Smooth muscle cell (in vitro differentiated cells): ENCODE data around the gene PXK. TPM values are rescaled to one million over a fixed set of nuclear protein-coding genes. Genes with fewer than 3 reads are reported as not detected.

Experiments
- DNase-seq: peaks from one replicate; lab custom pipeline; 2025; ENCODE audit not compliant: unreplicated experiment; lab: John Stamatoyannopoulos, UW
- H2AFZ ChIP-seq: fragments of 200-600 bp; sonication (generic); 2 replicates; pipeline ENCODE4 v1.6.0; 2016; ENCODE audit warnings: antibody characterized with exemption, low read depth, mild to moderate bottlenecking
- H3F3A ChIP-seq: fragments of 200-600 bp; sonication (generic); 2 replicates; pipeline ENCODE4 v1.6.0; 2017; ENCODE audit warnings: antibody characterized with exemption, low read depth
- H3K27ac ChIP-seq: fragments of 200-600 bp; sonication (generic); 2 replicates; pipeline ENCODE4 v1.5.1; 2016; ENCODE audit warnings: low read depth, mild to moderate bottlenecking
- H3K27me3 ChIP-seq: fragments of 200-600 bp; sonication (generic); 2 replicates; pipeline ENCODE4 v1.6.1; 2016; ENCODE audit warnings: low read depth, mild to moderate bottlenecking
- H3K36me3 ChIP-seq: fragments of 200-600 bp; sonication (generic); 2 replicates; pipeline ENCODE4 v1.5.1; 2016; ENCODE audit warnings: low read depth
- H3K4me1 ChIP-seq: fragments of 200-600 bp; sonication (generic); 2 replicates; pipeline ENCODE4 v1.5.1; 2016; ENCODE audit warnings: low read depth
- H3K4me2 ChIP-seq: fragments of 200-600 bp; sonication (generic); 2 replicates; pipeline ENCODE4 v1.6.0; 2016; ENCODE audit warnings: mild to moderate bottlenecking
- H3K4me3 ChIP-seq: fragments of 200-600 bp; sonication (generic); 2 replicates; pipeline ENCODE4 v1.5.1; 2016; ENCODE audit warnings: mild to moderate bottlenecking
- H3K79me2 ChIP-seq: fragments of 200-600 bp; sonication (generic); 2 replicates; pipeline ENCODE4 v1.6.0; 2016; ENCODE audit warnings: low read depth, mild to moderate bottlenecking
- H3K9ac ChIP-seq: fragments of 200-600 bp; sonication (generic); 2 replicates; pipeline ENCODE4 v1.6.0; 2016; ENCODE audit warnings: low read depth
- H3K9me3 ChIP-seq: fragments of 200-600 bp; sonication (generic); replicated peaks from 2 replicates; pipeline ENCODE4 v1.5.1; 2016; ENCODE audit warnings: low read depth
- H4K20me1 ChIP-seq: fragments of 200-600 bp; sonication (generic); 2 replicates; pipeline ENCODE4 v1.6.0; 2016; ENCODE audit warnings: low read depth
- CTCF ChIP-seq: fragments of 200-600 bp; sonication (generic); IDR thresholded peaks from 2 replicates; pipeline ENCODE4 v1.5.1; 2017; ENCODE audit warnings: borderline replicate concordance, mild to moderate bottlenecking, antibody characterized with exemption; ENCODE audit not compliant: insufficient read depth, poor library complexity, severe bottlenecking
- WGBS: methylation state at CpG from one replicate; pipeline ENCODE4 v1.1.7; 2016; ENCODE audit warnings: low lambda C conversion rate; 5-methylcytosine and 5-hydroxymethylcytosine counted together
- polyA plus RNA-seq: library from polyadenylated mRNA; unstranded; fragments of >200 nt; fragmentation: Nextera tagmentation; extraction: Ambion mirVana; gene quantifications from 2 replicates; pipeline ENCODE4 v1.2.1, GENCODE V29; 2016
- total RNA-seq: library from RNA; depleted of rRNA; stranded (reverse); fragments of >200 nt; gene quantifications from 2 replicates; pipeline ENCODE4 v1.2.3, GENCODE V29; 2014

Gene PXK
- total and polyA plus RNA-seq, 2 experiments from 2014 or later: 23.8 to 30.5 TPM

GRCh38 chr3:58370407-58370806 lies 37.7 kb downstream of the PXK start:
- no peak for DNase-seq
- no peak for TF ChIP-seq CTCF
- H3K27ac ChIP-seq: no peak overlapping the region
- no peaks in the 10 kb centered on the region for H3K9me3 ChIP-seq
- H3K36me3 ChIP-seq: no peaks in the 10 kb centered on the region
- H3K4me3 ChIP-seq: no peak overlapping the region
- H3K4me1 ChIP-seq: peaks cover 5% of the 10 kb centered on the region
- no peak overlapping the region for H3K9ac ChIP-seq
- H3K4me2 ChIP-seq: no peak overlapping the region
- no peaks in the 10 kb centered on the region for H3F3A ChIP-seq
- H2AFZ ChIP-seq: no peak overlapping the region
- H3K27me3 ChIP-seq: no peaks in the 10 kb centered on the region
- peaks cover 21% of the 10 kb centered on the region for H4K20me1 ChIP-seq
- 93% methylated on average over 10 of the region's 10 CpGs for WGBS
- H3K79me2 ChIP-seq: peaks cover 12% of the 10 kb centered on the region

- Histone ChIP-seq H3K27ac (no peak overlapping the region), H3K4me2 (no peak overlapping the region), H3K79me2 (peaks cover 12% of the 10 kb centered on the region), H3K27me3 (no peaks in the 10 kb centered on the region), H2AFZ (no peak overlapping the region), H3K4me1 (peaks cover 2% of the 10 kb centered on the region), H3F3A (no peaks in the 10 kb centered on the region), H3K4me3 (no peak overlapping the region), H3K36me3 (no peaks in the 10 kb centered on the region), H3K9me3 (no peaks in the 10 kb centered on the region), H3K9ac (no peak overlapping the region), H4K20me1 (peaks cover 13% of the 10 kb centered on the region)
- DNase-seq: no peak
- TF ChIP-seq CTCF: no peak
These were observed 39.1 kb downstream of the PXK start for GRCh38 chr3:58371754-58372153.

GRCh38 chr3:58375254-58375653 lies 42.6 kb downstream of the PXK start:
- Histone ChIP-seq H2AFZ (no peak overlapping the region), H3K79me2 (peaks cover 7% of the 10 kb centered on the region), H3K9me3 (no peaks in the 10 kb centered on the region), H3K36me3 (no peaks in the 10 kb centered on the region), H4K20me1 (no peaks in the 10 kb centered on the region), H3K9ac (no peak overlapping the region), H3F3A (no peaks in the 10 kb centered on the region), H3K27ac (no peak overlapping the region), H3K4me2 (no peak overlapping the region), H3K4me3 (no peak overlapping the region), H3K27me3 (no peaks in the 10 kb centered on the region), H3K4me1 (no peaks in the 10 kb centered on the region)
- no peak for DNase-seq
- no peak for TF ChIP-seq CTCF
- WGBS: 95% methylated on average over 5 of the region's 5 CpGs

GRCh38 chr3:58377168-58377567 lies 44.5 kb downstream of the PXK start:
- Histone ChIP-seq H4K20me1 (no peaks in the 10 kb centered on the region), H3F3A (no peaks in the 10 kb centered on the region), H3K4me2 (no peak overlapping the region), H3K9ac (no peak overlapping the region), H3K27ac (no peak overlapping the region), H3K36me3 (no peaks in the 10 kb centered on the region), H2AFZ (no peak overlapping the region), H3K4me3 (no peak overlapping the region), H3K79me2 (peaks cover 7% of the 10 kb centered on the region), H3K4me1 (no peaks in the 10 kb centered on the region), H3K9me3 (no peaks in the 10 kb centered on the region), H3K27me3 (no peaks in the 10 kb centered on the region)
- DNase-seq: no peak
- TF ChIP-seq CTCF: no peak
- 97% methylated on average over 5 of the region's 5 CpGs for WGBS
